GM21723 (cell line): ENCODE results near the gene ZNF281.

Source experiments
- ATAC-seq: cut with Tn5 transposase; IDR thresholded peaks from one replicate; pipeline ENCODE4 v1.9.1; 2021; ENCODE audit warnings: mild to moderate bottlenecking, moderate library complexity; ENCODE audit not compliant: unreplicated experiment

The ZNF281 gene

DNA sequence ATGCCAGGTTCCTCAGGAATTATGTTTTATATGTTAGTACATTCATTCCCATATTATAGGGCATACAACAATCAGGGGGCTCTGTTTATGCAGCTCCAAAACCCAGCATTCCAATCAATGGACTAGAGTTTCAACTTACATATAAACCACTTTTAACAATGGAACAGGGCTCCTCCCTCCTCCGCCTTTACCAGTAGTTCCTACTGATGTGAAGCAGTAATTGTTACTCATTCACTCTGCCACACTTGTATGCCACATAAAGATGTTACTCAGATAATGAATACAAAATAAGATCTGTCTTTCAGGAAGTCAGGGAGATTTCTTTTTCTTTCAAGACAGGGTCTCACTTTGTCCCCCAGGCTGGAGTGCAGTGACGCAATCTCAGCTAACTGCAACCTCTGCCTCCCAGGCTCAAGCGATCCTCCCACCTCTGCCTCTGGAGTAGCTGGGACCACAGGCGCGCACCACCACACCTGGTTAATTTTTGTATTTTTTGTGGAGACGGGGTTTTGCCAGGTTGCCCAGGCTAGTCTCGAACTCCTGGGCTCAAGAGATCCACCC is 17.1 kb downstream of the ZNF281 start:
- no peak for ATAC-seq

GRCh38 chr1:200391747-200392146 is 18.1 kb downstream of the ZNF281 start:
- ATAC-seq: no peak

- ATAC-seq: no peak
Measured at GRCh38 chr1:200388791-200389190, 21.0 kb downstream of the ZNF281 start.

- ATAC-seq: no peak
Measured at GRCh38 chr1:200386416-200386815, 23.4 kb downstream of the ZNF281 start.

GRCh38 chr1:200384818-200385390 is 24.9 kb downstream of the ZNF281 start:
- no peak for ATAC-seq

GRCh38 chr1:200381256-200381984 is 28.4 kb downstream of the ZNF281 start:
- no peak for ATAC-seq

GRCh38 chr1:200380589-200381021 is 29.2 kb downstream of the ZNF281 start:
- peak; percentile 63 for ATAC-seq

DNA sequence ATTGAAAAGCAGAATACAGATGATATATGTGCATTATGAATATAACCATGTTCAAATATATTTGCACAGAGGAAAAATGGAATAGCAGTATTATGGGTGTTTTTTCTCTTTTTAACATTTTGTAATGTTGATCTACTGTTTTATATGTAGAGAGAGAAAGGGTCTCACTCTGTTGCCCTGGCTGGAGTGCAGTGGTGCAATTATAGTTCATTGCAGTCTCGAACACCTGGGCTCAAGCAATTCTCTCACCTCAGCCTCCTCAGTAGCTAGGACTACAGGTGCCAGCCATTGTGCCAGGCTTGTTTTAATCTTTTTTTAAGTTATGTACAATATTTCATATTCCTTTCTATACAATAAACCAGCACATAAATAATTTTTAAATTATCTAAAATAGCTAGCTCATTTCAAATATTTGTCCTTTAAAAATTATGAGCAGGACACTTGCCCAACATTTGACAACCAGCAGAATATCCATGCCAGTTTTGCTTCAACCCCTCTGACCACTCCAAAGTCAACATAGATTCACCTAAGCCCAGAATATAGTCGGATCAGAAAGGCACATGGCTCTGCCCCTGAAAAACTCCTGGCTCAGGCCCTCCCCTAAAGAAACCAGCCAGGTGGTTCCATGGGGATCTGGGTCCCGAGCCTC is 29.8 kb downstream of the ZNF281 start:
- peak; percentile 1 for ATAC-seq

- no peak for ATAC-seq
Measured at GRCh38 chr1:200379432-200379757, 30.4 kb downstream of the ZNF281 start.

GRCh38 chr1:200378096-200378495 is 31.7 kb downstream of the ZNF281 start:
- ATAC-seq: no peak

DNA sequence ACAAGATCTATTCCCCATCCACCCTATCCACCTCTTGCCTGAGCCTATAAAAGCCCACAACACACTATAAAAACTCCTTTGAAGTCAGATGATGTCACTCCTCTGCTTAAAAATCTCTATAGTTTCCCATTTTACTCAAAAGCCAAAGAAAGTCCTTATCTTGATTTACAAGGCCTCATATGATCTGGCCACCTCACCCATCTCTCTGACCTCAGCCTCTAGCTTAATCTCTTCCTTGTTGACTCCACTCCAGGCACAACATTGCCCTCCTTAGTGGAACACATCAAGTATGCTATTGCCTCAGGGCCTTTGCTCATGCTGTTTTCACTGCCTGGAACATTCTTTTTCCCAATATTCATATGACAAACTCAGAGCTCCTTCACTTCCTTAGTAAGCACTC is 33.3 kb downstream of the ZNF281 start:
- ATAC-seq: no peak

GRCh38 chr1:200374569-200375295 is 35.1 kb downstream of the ZNF281 start:
- no peak for ATAC-seq

DNA sequence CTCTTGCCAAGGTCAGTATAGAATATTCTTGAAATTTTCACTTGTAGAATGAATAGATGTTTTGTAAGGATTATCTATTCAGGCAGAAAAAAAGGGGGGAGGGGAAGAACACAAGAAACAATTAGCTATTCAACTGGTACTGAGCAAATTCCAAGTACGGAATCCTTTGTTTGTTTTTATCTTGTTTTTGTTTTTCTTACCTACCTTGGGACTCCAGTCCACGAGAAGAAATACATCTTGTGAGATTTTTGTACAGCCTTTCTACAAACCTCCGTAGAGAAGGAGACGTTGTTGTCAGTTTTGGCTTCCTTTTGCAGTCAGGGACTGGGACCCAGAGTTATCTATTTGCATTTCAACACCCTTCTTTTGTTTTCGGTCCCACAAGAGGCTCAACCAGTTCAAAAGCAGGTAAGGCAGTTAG is 36.0 kb downstream of the ZNF281 start:
- no peak for ATAC-seq

GRCh38 chr1:200372885-200373181 is 37.0 kb downstream of the ZNF281 start:
- ATAC-seq: no peak

GRCh38 chr1:200372095-200372884 is 37.5 kb downstream of the ZNF281 start:
- no peak for ATAC-seq

DNA sequence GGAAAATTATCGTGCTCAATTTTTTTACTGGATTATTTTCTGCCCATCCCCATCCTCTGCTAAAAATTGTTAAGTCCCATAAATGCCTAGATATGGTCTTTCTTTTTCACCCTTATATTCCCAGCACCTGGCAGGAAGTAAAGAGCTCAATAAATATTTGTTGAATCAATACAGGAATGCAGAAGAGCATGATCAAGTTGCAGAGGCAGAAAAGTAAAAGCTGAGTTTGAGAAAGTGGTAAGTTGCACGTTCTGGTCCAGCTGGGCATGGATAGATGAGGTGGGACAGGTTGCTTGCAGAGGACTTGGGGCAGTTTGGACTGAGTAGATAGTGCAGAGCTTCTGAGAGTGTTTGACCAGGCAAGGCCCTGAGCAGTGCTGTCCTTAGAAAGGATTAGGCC is 40.1 kb downstream of the ZNF281 start:
- ATAC-seq: no peak

DNA sequence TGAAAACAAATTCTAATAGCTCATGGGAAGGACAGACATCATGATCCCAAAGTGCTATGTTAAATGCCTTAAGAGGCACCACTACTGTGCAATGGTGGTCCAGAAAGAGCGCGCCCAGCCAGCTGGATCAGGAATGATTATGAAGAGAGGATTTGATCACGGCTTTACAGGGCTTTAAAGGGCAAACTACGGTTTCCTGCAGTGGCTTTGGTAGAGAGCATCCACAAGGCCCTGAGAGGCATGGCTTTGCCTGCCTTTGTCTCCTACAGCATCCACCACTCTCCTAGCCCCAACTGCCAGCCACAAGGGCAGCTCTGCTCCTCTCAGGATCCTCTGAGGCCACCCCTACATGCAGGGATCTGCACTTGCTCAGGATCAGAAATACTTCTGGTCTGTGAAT is 40.7 kb downstream of the ZNF281 start:
- no peak for ATAC-seq

DNA sequence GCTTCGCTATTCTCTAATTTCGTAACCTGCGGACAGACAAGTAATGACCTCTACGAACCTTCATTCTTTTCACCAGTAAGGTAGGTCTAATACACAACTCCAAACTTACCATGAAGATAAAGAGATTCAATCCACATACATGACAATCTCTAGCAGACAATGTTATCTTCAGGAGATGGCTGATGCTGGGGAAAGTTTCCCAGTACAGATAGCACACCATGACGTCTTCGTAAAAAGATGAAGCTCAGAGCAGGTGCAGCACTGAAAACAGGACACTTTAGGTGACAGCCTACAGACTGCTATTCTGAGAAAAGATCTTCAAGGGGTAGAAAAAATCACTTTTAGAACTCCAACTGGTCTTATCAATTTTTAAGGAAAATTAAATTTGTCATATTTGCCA is 41.3 kb downstream of the ZNF281 start:
- ATAC-seq: no peak

DNA sequence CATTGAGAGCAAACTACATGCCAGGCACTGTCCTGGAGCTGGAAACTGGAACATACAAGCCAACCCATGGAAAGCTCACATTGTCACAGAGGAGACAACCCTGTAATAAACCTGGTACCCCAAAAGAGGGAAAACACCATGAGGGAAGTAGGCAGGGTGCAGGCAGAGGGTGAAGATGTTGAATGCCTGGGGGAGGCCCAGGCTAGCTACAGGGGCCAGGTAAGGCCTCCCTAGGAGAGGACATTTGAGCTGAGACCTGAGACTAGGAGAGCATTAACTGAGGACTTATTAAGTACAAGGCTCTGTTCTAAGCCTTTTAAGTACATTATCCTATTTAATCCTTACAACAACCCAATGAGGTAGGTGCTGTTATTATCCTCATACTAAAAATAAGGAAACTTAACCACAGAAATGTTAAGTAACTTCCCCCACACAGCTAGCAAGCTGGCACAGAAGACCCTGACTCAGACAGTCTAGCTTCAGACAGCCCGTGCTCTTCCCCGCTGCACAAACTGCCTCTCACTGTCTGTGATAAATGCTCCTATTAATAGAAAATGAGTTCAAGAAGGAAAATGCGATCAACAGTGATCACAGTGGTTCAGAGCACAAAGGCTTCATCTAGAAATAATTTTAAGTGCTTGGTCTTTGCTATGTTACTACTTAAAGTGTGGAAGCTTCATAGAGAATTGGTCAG is 41.8 kb downstream of the ZNF281 start:
- ATAC-seq: no peak

GRCh38 chr1:200366577-200367253 is 43.1 kb downstream of the ZNF281 start:
- ATAC-seq: no peak
